Measurements from ENCODE around the gene MYEOV. TPM values are rescaled to one million over a fixed set of nuclear protein-coding genes. Genes with fewer than 3 reads are reported as not detected.

The MYEOV gene
- total RNA-seq, 4 donors from 2014 or later = 5.7 to 24.6 (median 20.2) TPM

- TF ChIP-seq POLR2A (IDR thresholded peaks at IDR 0.05) (no peak), CTCF (IDR thresholded peaks at IDR 0.05) (no peak)
- DNase-seq = no peak
- intact Hi-C loops (cut with DNase I) = loop anchor here (5.0 kb wide), 1 partner anchor 351 kb away; the partner anchor contains the start of gene CCND1
- Histone ChIP-seq H3K4me3 (no peak overlapping the region), H3K27me3 (no peaks in the 10 kb centered on the region), H3K4me1 (peaks cover 9 to 54% (median 16%) of the 10 kb centered on the region in 3 donors), H3K27ac (no peak overlapping the region), H3K36me3 (no peaks in the 10 kb centered on the region), H3K9me3 (no peaks in the 10 kb centered on the region)
- 84% methylated on average over 2 of the region's 3 CpGs; no CpG with 5 or more reads in 1 of the 2 donors for WGBS, 2 donors
These were observed 3.1 kb upstream of the MYEOV start for GRCh38 chr11:69290806-69291205.

DNA sequence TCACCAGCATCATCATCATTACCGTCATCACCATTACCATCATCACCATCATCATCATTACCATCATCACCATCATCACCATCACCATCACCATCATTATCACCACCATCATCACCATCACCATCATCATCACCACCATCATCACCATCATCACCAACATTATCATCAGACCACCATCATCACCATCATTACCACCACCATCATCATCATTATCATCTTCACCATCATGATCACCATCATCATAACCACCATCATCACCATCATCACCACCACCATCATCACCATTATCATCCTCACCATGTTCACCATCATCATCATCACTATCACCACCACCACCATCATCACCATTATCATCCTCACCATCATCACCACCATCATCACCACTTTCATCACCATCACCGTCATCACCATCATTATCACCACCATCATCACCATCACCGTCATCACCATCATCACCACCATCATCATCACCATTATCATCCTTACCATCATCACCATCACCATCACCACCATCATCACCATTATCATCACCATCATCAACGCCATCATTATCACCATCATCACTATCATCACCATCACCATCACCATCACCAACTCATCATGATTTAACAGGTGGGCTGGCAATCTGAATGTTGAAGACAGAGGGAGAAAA is 2.4 kb upstream of the MYEOV start:
- TF ChIP-seq POLR2A (IDR thresholded peaks at IDR 0.05) = no peak
- Histone ChIP-seq H3K27ac (no peak overlapping the region), H3K27me3 (no peaks in the 10 kb centered on the region), H3K4me1 (peaks cover 16 to 62% (median 24%) of the 10 kb centered on the region in 3 donors), H3K36me3 (no peaks in the 10 kb centered on the region), H3K4me3 (no peak overlapping the region), H3K9me3 (no peaks in the 10 kb centered on the region)
- DNase-seq = no peak
- intact Hi-C loops (cut with DNase I) = loop anchor here (5.0 kb wide), 1 partner anchor 351 kb away; the partner anchor contains the start of gene CCND1
- WGBS, 2 donors = 68 to 74% methylated on average over 4 of the region's 4 CpGs

DNA sequence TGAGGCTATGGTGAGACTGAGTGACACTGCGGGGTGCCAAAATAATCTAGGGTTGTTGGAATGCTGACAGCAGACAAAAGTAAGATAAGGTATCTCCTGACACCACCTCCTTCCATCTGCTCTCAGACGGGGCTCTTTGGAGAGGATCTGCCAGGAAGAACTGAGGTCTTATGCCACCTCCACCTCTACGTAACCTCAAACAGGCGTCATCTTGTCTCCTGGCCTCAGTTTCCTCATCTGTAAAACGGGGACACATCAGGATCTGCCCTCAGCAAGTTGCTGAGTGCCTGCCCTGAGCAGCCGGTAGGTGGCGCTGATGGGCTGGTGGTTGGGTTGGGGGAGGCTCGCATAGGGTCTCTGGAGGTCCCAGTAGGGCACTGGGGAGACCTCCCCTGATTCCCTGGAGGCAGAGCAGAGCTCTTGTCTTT is 1.7 kb upstream of the MYEOV start:
- no peak overlapping the region for H3K4me3 ChIP-seq
- DNase-seq = no peak
- H3K36me3 ChIP-seq = no peaks in the 10 kb centered on the region
- H3K27ac ChIP-seq = no peak overlapping the region
- intact Hi-C loops (cut with DNase I) = loop anchor here (5.0 kb wide), 1 partner anchor 350 kb away; the partner anchor contains the start of gene CCND1
- H3K27me3 ChIP-seq = no peaks in the 10 kb centered on the region
- H3K4me1 ChIP-seq = peaks cover 23 to 68% (median 30%) of the 10 kb centered on the region in 3 donors
- 22 to 35% methylated on average over 4 to 5 of the region's 8 CpGs for WGBS, 2 donors
- no peak for TF ChIP-seq POLR2A (IDR thresholded peaks at IDR 0.05)
- TF ChIP-seq CTCF (IDR thresholded peaks at IDR 0.05) = peak; percentile 55 to 74 (median 66)
- no peaks in the 10 kb centered on the region for H3K9me3 ChIP-seq

DNA sequence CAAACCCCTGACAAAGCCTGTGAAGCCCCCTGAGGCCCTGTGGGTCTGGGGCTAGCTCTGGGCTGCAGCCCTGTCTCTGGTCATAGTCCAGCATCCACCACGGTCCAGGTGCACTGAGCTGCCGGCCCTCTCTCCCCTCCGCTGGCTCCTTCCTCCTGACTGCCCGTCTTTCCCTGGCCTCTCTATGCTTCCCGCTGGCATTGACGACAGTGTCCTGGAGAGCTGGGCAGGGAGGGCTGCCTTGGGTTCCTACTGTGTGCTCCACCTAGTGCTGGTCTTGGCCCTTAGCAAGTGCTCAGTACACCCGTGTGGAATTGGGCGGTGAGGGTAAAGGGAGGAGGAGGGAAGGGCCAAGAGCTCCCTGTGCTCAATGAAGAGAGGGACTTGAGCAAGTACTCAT is 868 bp upstream of the MYEOV start:
- no peak for TF ChIP-seq POLR2A (IDR thresholded peaks at IDR 0.05)
- no peak for TF ChIP-seq CTCF (IDR thresholded peaks at IDR 0.05)
- intact Hi-C loops (cut with DNase I) = loop anchor here (5.0 kb wide), 1 partner anchor 349 kb away; the partner anchor contains the start of gene CCND1
- H3K4me1 ChIP-seq = peaks cover 31 to 74% (median 39%) of the 10 kb centered on the region in 3 donors
- no peak overlapping the region for H3K4me3 ChIP-seq
- no peaks in the 10 kb centered on the region for H3K27me3 ChIP-seq
- DNase-seq = no peak
- H3K9me3 ChIP-seq = no peaks in the 10 kb centered on the region
- 86 to 87% methylated on average over 7 of the region's 8 CpGs for WGBS, 2 donors
- no peaks in the 10 kb centered on the region for H3K36me3 ChIP-seq
- peak overlapping the region; percentile 50 to 92 (median 70) for H3K27ac ChIP-seq

GRCh38 chr11:69294571-69295078 is 670 bp downstream of the MYEOV start:
- 100% methylated on average over 1 of the region's 8 CpGs; no CpG with 5 or more reads in 1 of the 2 donors for WGBS, 2 donors
- Histone ChIP-seq H3K27ac (peak overlapping the region; percentile 50 to 92 (median 82)), H3K9me3 (no peaks in the 10 kb centered on the region), H3K4me1 (peaks cover 46 to 75% (median 46%) of the 10 kb centered on the region in 3 donors), H3K4me3 (peak overlapping the region; percentile 4 to 36 (median 33)), H3K36me3 (no peaks in the 10 kb centered on the region), H3K27me3 (no peaks in the 10 kb centered on the region)
- TF ChIP-seq POLR2A (IDR thresholded peaks at IDR 0.05) (no peak), CTCF (IDR thresholded peaks at IDR 0.05) (no peak)
- intact Hi-C loops (cut with DNase I) = loop anchor here (5.0 kb wide), 1 partner anchor 348 kb away; the partner anchor contains the start of gene CCND1
- DNase-seq = no peak

All from esophagus squamous epithelium (tissue), 5 donors.